Liver (tissue), 3 donors: ENCODE data around the gene KLHL2.
A peak's percentile ranks its signal among the peaks of the same experiment; 100 is the strongest.
"Not testable (repeated sequence)": the region's sequence is repeated elsewhere in the genome, so short reads cannot be mapped to it uniquely, and the experiment has no call there.

Source experiments
- CTCF ChIP-seq: fragments of 150-350 bp; IDR thresholded peaks from 2 replicates; pipeline ENCODE4 v1.5.1; 2017; ENCODE audit warnings: improper control_type of control experiment, low read depth, low read length; ENCODE audit not compliant: missing input control
- EGR1 ChIP-seq, 2 donors: IDR thresholded peaks; 2 replicates each; pipeline ENCODE4 v1.6.1; 2016 to 2018; ENCODE audit warnings: antibody characterized with exemption in 2 of 2, low read depth in 2 of 2
- FOXA1 ChIP-seq: IDR thresholded peaks from 2 replicates; pipeline ENCODE4 v1.6.1; 2016; ENCODE audit warnings: antibody characterized with exemption
- FOXA2 ChIP-seq: IDR thresholded peaks from 2 replicates; pipeline ENCODE4 v1.6.1; 2016; ENCODE audit warnings: antibody characterized with exemption
- JUND ChIP-seq, 2 donors: IDR thresholded peaks; 2 replicates each; pipeline ENCODE4 v1.6.1; 2016; ENCODE audit warnings: antibody characterized with exemption in 2 of 2
- MAX ChIP-seq: IDR thresholded peaks from 2 replicates; pipeline ENCODE4 v1.6.1; 2016; ENCODE audit warnings: antibody characterized with exemption
- NR2F2 ChIP-seq: IDR thresholded peaks from 2 replicates; pipeline ENCODE4 v1.6.1; 2016; ENCODE audit warnings: antibody characterized with exemption
- RAD21 ChIP-seq, 2 donors: IDR thresholded peaks; 2 replicates each; pipeline ENCODE4 v1.6.1; 2016; ENCODE audit warnings: antibody characterized with exemption in 2 of 2, mild to moderate bottlenecking in 2 of 2
- REST ChIP-seq: IDR thresholded peaks from 2 replicates; pipeline ENCODE4 v1.6.1; 2016; ENCODE audit warnings: antibody characterized with exemption, mild to moderate bottlenecking
- RXRA ChIP-seq, 2 donors: IDR thresholded peaks; 2 replicates each; pipeline ENCODE4 v1.6.1; 2017 to 2018; ENCODE audit warnings: antibody characterized with exemption in 2 of 2, mild to moderate bottlenecking in 1 of 2
- SP1 ChIP-seq: IDR thresholded peaks from 2 replicates; pipeline ENCODE4 v1.6.1; 2018; ENCODE audit warnings: antibody characterized with exemption, mild to moderate bottlenecking
- TAF1 ChIP-seq: conservative IDR thresholded peaks from 2 replicates; pipeline ENCODE4 v1.6.1; 2016; ENCODE audit warnings: antibody characterized with exemption, mild to moderate bottlenecking
- YY1 ChIP-seq: IDR thresholded peaks from 2 replicates; pipeline ENCODE4 v1.6.1; 2016; ENCODE audit warnings: antibody characterized with exemption, mild to moderate bottlenecking
- TF ChIP-seq, protein P1 (sequence below): IDR thresholded peaks from 2 replicates; pipeline ENCODE4 v1.6.1; 2016; ENCODE audit warnings: antibody characterized with exemption
- donor health status: healthy.
- donor health status: healthy.

GRCh38 chr4:165212647-165213046 is 5.3 kb downstream of the KLHL2 start:
- TF ChIP-seq CTCF; REST; SP1; TAF1; RXRA (IDR thresholded peaks at IDR 0.05); MAX; EGR1 (IDR thresholded peaks at IDR 0.05; ENCODE audit: low read depth in 2 of 2); FOXA1; YY1; JUND (IDR thresholded peaks at IDR 0.05); NR2F2; FOXA2: not testable (repeated sequence)
- TF ChIP-seq RAD21 (IDR thresholded peaks at IDR 0.05) = peak; percentile 49 to 65
- TF ChIP-seq, protein P1, sequence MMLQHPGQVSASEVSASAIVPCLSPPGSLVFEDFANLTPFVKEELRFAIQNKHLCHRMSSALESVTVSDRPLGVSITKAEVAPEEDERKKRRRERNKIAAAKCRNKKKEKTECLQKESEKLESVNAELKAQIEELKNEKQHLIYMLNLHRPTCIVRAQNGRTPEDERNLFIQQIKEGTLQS = not testable (repeated sequence)
